H1 (cell line): ENCODE results near the gene SLC43A1. TPM values are rescaled to one million over a fixed set of nuclear protein-coding genes. Genes with fewer than 3 reads are reported as not detected.

Source experiments
- CTCF ChIA-PET: fragments of 300-600 bp; sonication (Branson Sonifier 250); formaldehyde crosslinking; loops from one replicate; lab custom pipeline; 2021; ENCODE audit not compliant: partially characterized antibody; lab: Charles Lee
- POLR2A ChIA-PET: fragments of 300-600 bp; sonication (Branson Sonifier 250); formaldehyde crosslinking; loops from one replicate; lab custom pipeline; 2021; ENCODE audit warnings: inconsistent platforms; ENCODE audit not compliant: partially characterized antibody; lab: Charles Lee
- DNase-seq, 2 experiments: peaks; one replicate each; pipeline versions ENCODE4 v3.0.0 to v3.0.0-alpha.2; 2010 to 2022; ENCODE audit warnings: low spot score in 2 of 2, low read depth in 1 of 2, mixed read lengths in 1 of 2
- FAIRE-seq: peaks from 2 replicates; lab custom pipeline; 2011; peaks lifted over from hg19 to GRCh38; lab: Jason Lieb, UNC
- H2AFZ ChIP-seq: 2 replicates; pipeline ENCODE4 v1.8.1; 2012; ENCODE audit warnings: low read length, inconsistent platforms
- H2AK5ac ChIP-seq: 2 replicates; pipeline ENCODE4 v1.6.1; 2013; ENCODE audit warnings: low read depth, low read length
- H2BK120ac ChIP-seq: replicated peaks from 2 replicates; pipeline ENCODE3; 2013; ENCODE audit warnings: low read depth, low read length, inconsistent platforms
- H2BK12ac ChIP-seq: 2 replicates; pipeline ENCODE4 v1.6.1; 2013; ENCODE audit warnings: low read depth, low read length
- H2BK15ac ChIP-seq: 2 replicates; pipeline ENCODE4 v1.6.1; 2013; ENCODE audit warnings: low read length
- H2BK20ac ChIP-seq: 2 replicates; pipeline ENCODE4 v1.6.1; 2013; ENCODE audit warnings: low read length
- H2BK5ac ChIP-seq: 2 replicates; pipeline ENCODE4 v1.6.1; 2013; ENCODE audit warnings: low read depth, low read length
- H3K14ac ChIP-seq: 2 replicates; pipeline ENCODE4 v1.6.1; 2013; ENCODE audit warnings: inconsistent platforms; ENCODE audit not compliant: insufficient read length
- H3K18ac ChIP-seq: 2 replicates; pipeline ENCODE4 v1.6.1; 2013; ENCODE audit warnings: low read length; ENCODE audit errors: extremely low read depth
- H3K23ac ChIP-seq: 2 replicates; pipeline ENCODE4 v1.6.1; 2013; ENCODE audit warnings: inconsistent platforms; ENCODE audit not compliant: insufficient read length
- H3K23me2 ChIP-seq: 2 replicates; pipeline ENCODE4 v1.6.1; 2013; ENCODE audit warnings: low read depth, low read length
- H3K27ac ChIP-seq: 2 replicates; pipeline ENCODE4 v1.6.1; 2011; ENCODE audit warnings: low read depth, low read length, inconsistent platforms
- H3K27me3 ChIP-seq, 4 experiments: replicated peaks in 1 of 4; 1 replicate in 1 of 4; 2 replicates in 3 of 4; pipeline versions ENCODE4 v1.6.1 to v1.8.1; 2011 to 2013; ENCODE audit warnings: low read length in 3 of 4, mild to moderate bottlenecking in 3 of 4, inconsistent platforms in 2 of 4, mixed read lengths in 2 of 4, moderate library complexity in 1 of 4; ENCODE audit not compliant: control insufficient read depth in 3 of 4, insufficient read depth in 3 of 4; ENCODE audit errors: extremely low read depth in 1 of 4
- H3K36me3 ChIP-seq, 4 experiments: 2 replicates each; pipeline versions ENCODE4 v1.6.1 to v1.8.1; 2011 to 2013; ENCODE audit warnings: mild to moderate bottlenecking in 4 of 4, low read length in 3 of 4, moderate library complexity in 2 of 4, control low read depth in 1 of 4, inconsistent platforms in 1 of 4; ENCODE audit not compliant: insufficient read depth in 4 of 4, control insufficient read depth in 2 of 4
- H3K4ac ChIP-seq: replicated peaks from 2 replicates; pipeline ENCODE3; 2013; ENCODE audit warnings: low read length, low read depth, mixed read lengths, inconsistent platforms; ENCODE audit not compliant: insufficient read length
- H3K4me1 ChIP-seq, 4 experiments: replicated peaks in 1 of 4; 1 replicate in 1 of 4; 2 replicates in 3 of 4; pipeline versions ENCODE4 v1.6.1 to v1.8.1; 2011 to 2013; ENCODE audit warnings: low read length in 3 of 4, inconsistent platforms in 2 of 4, mixed read lengths in 1 of 4; ENCODE audit not compliant: insufficient read depth in 4 of 4, control insufficient read depth in 3 of 4
- H3K4me2 ChIP-seq, 2 experiments: 2 replicates each; pipeline versions ENCODE4 v1.6.1 to v1.8.1; 2011 to 2013; ENCODE audit warnings: low read depth in 2 of 2, low read length in 2 of 2, control low read depth in 1 of 2, inconsistent platforms in 1 of 2, mild to moderate bottlenecking in 1 of 2; ENCODE audit not compliant: insufficient read depth in 1 of 2
- H3K4me3 ChIP-seq, 4 experiments: fragments of 200-600, 300-600 bp in 1 of 4; sonication (generic), shearing (Covaris generic), sonication (Bioruptor Twin) in 1 of 4; 2 replicates each; pipeline versions ENCODE4 v1.5.1 to v1.8.1; 2011 to 2016; ENCODE audit warnings: low read length in 4 of 4, low read depth in 3 of 4, control low read depth in 2 of 4, inconsistent platforms in 2 of 4, mild to moderate bottlenecking in 2 of 4, mixed read lengths in 1 of 4, moderate library complexity in 1 of 4; ENCODE audit not compliant: insufficient read depth in 2 of 4; ENCODE audit errors: extremely low read depth in 1 of 4
- H3K56ac ChIP-seq: replicated peaks from 2 replicates; pipeline ENCODE3; 2013; ENCODE audit warnings: low read depth, mild to moderate bottlenecking, mixed read lengths, low read length, inconsistent platforms; ENCODE audit not compliant: insufficient read length
- H3K79me1 ChIP-seq: 2 replicates; pipeline ENCODE4 v1.6.1; 2013; ENCODE audit warnings: low read depth, low read length, control low read depth
- H3K79me2 ChIP-seq, 2 experiments: 2 replicates each; pipeline versions ENCODE4 v1.6.1 to v1.8.1; 2012 to 2013; ENCODE audit warnings: low read length in 2 of 2, mild to moderate bottlenecking in 2 of 2, inconsistent platforms in 1 of 2; ENCODE audit not compliant: insufficient read depth in 2 of 2, control insufficient read depth in 1 of 2
- H3K9ac ChIP-seq, 4 experiments: replicated peaks in 1 of 4; 1 replicate in 1 of 4; 2 replicates in 3 of 4; pipeline versions ENCODE4 v1.6.1 to v1.8.1; 2011 to 2013; ENCODE audit warnings: low read depth in 3 of 4, low read length in 3 of 4, control low read depth in 2 of 4, mild to moderate bottlenecking in 2 of 4, moderate library complexity in 2 of 4, inconsistent platforms in 1 of 4; ENCODE audit errors: extremely low read depth in 1 of 4
- H3K9me3 ChIP-seq, 2 experiments: 2 replicates each; pipeline versions ENCODE4 v1.6.1 to v1.8.1; 2012 to 2013; ENCODE audit warnings: mild to moderate bottlenecking in 2 of 2, moderate library complexity in 2 of 2, control low read depth in 1 of 2, inconsistent platforms in 1 of 2, low read depth in 1 of 2, low read length in 1 of 2, mixed read lengths in 1 of 2; ENCODE audit not compliant: insufficient read depth in 2 of 2
- H4K20me1 ChIP-seq, 2 experiments: replicated peaks in 1 of 2; 2 replicates each; pipeline versions ENCODE3 to v1.8.1; 2011 to 2013; ENCODE audit warnings: inconsistent platforms in 2 of 2, low read length in 2 of 2, mild to moderate bottlenecking in 1 of 2; ENCODE audit not compliant: insufficient read depth in 2 of 2, control insufficient read depth in 1 of 2
- H4K5ac ChIP-seq: 2 replicates; pipeline ENCODE4 v1.6.1; 2013; ENCODE audit warnings: low read length, low read depth, mixed read lengths, inconsistent platforms; ENCODE audit not compliant: insufficient read length
- H4K8ac ChIP-seq: 2 replicates; pipeline ENCODE4 v1.8.0; 2013; ENCODE audit warnings: mild to moderate bottlenecking, moderate library complexity, low read length, inconsistent platforms; ENCODE audit not compliant: insufficient read depth; ENCODE audit errors: extremely low read depth
- H4K91ac ChIP-seq: replicated peaks from 2 replicates; pipeline ENCODE3; 2013; ENCODE audit warnings: low read length, mixed read lengths, inconsistent platforms; ENCODE audit not compliant: insufficient read length
- CEBPB ChIP-seq: IDR thresholded peaks from 2 replicates; pipeline ENCODE4 v1.6.1; 2012; ENCODE audit warnings: low read depth, low read length
- CHD1 ChIP-seq: IDR thresholded peaks from 2 replicates; pipeline ENCODE4 v1.6.1; 2012; ENCODE audit warnings: low read depth, low read length, improper control_type of control experiment
- GTF2F1 ChIP-seq: IDR thresholded peaks from 2 replicates; pipeline ENCODE4 v1.6.1; 2012; ENCODE audit warnings: low read depth, low read length, improper control_type of control experiment, borderline replicate concordance
- HDAC6 ChIP-seq: IDR thresholded peaks from one replicate; pipeline ENCODE4 v1.7.1; 2012; ENCODE audit warnings: low read depth, mild to moderate bottlenecking, inconsistent platforms, low read length, moderate library complexity
- MAX ChIP-seq: IDR thresholded peaks from 2 replicates; pipeline ENCODE4 v1.6.1; 2012; ENCODE audit warnings: inconsistent platforms
- POLR2A ChIP-seq, 2 experiments: IDR thresholded peaks; 1 replicate in 1 of 2; 2 replicates in 1 of 2; pipeline ENCODE4 v1.6.1; 2011; ENCODE audit warnings: low read depth in 2 of 2, low read length in 2 of 2, mild to moderate bottlenecking in 2 of 2; ENCODE audit errors: control extremely low read depth in 1 of 2
- POU5F1 ChIP-seq: IDR thresholded peaks from 2 replicates; pipeline ENCODE4 v1.6.1; 2011; ENCODE audit warnings: low read depth, mild to moderate bottlenecking, low read length, moderate library complexity
- RFX5 ChIP-seq: IDR thresholded peaks from 2 replicates; pipeline ENCODE4 v1.6.1; 2011; ENCODE audit warnings: low read depth, low read length, improper control_type of control experiment, borderline replicate concordance
- TBP ChIP-seq: IDR thresholded peaks from 2 replicates; pipeline ENCODE4 v1.6.1; 2011; ENCODE audit warnings: low read depth, low read length, improper control_type of control experiment
- TCF12 ChIP-seq: IDR thresholded peaks from 2 replicates; pipeline ENCODE4 v1.6.1; 2011; ENCODE audit warnings: low read depth, mild to moderate bottlenecking, low read length
- USF2 ChIP-seq: IDR thresholded peaks from 2 replicates; pipeline ENCODE4 v1.6.1; 2011; ENCODE audit warnings: low read length, improper control_type of control experiment
- WGBS, 2 experiments: shearing (Covaris generic) in 1 of 2; methylation state at CpG; one replicate each; pipeline versions ENCODE4 v1.1.6 to v1.1.7; 2013 to 2015; ENCODE audit warnings: low lambda C conversion rate in 2 of 2, mixed read lengths in 2 of 2, inconsistent platforms in 1 of 2, low coverage in 1 of 2, missing lambda C conversion rate in 1 of 2; ENCODE audit not compliant: insufficient replicate concordance in 2 of 2, insufficient coverage in 1 of 2, insufficient read length in 1 of 2; ENCODE audit errors: extremely low coverage in 1 of 2, missing lambda C conversion rate in 1 of 2; 5-methylcytosine and 5-hydroxymethylcytosine counted together
- polyA plus RNA-seq, 7 experiments: library from polyadenylated mRNA; depleted of rRNA in 3 of 7; stranded (reverse) in 5 of 7; unstranded in 2 of 7; fragments of >200 nt in 5 of 7; fragments of 200-250 nt in 2 of 7; gene quantifications; 1 replicate in 5 of 7; 2 replicates in 1 of 7; 4 replicates in 1 of 7; pipeline versions ENCODE4 v1.2.1 to v1.2.3, GENCODE V29; 2011 to 2013; ENCODE audit warnings: missing spikeins in 2 of 7, mixed read lengths in 2 of 7
- total RNA-seq: library from RNA; stranded (reverse); fragmentation: NEBNext Ultra II Directional; extraction: Animal tissue kit (Norgen Biotek cat#: 25700); gene quantifications from 2 replicates; pipeline ENCODE4 v1.2.1, GENCODE V29; 2021

Gene SLC43A1
- total and polyA plus RNA-seq, 2 of the 8 experiments (the other 6 are each of a cell fraction or from before 2014, with no cell fraction given) = 34.5 to 58.0 TPM

GRCh38 chr11:57453543-57454177 lies 61.8 kb downstream of the SLC43A1 start:
- H4K8ac ChIP-seq = no peak overlapping the region
- H3K9ac ChIP-seq = no peak overlapping the region
- H2AFZ ChIP-seq = no peak overlapping the region
- no peaks in the 10 kb centered on the region for H3K9me3 ChIP-seq
- no peak overlapping the region for H2AK5ac ChIP-seq
- no peak overlapping the region for H2BK120ac ChIP-seq
- H4K91ac ChIP-seq = no peak overlapping the region
- ChIA-PET CTCF (interaction anchor here (0.7 to 14.0 kb wide), 7 partner anchors 14 to 108 kb away, joined by 3 to 452 read pairs (median 3); partner anchors contain the start of gene SLC43A3), POLR2A (interaction anchor here (0.7 to 1.4 kb wide), 3 partner anchors 24 to 188 kb away, joined by 3 to 4 read pairs (median 3); no protein-coding TSS in a partner anchor)
- 90% methylated on average over 2 of the region's 2 CpGs; no CpG with 5 or more reads in 1 of the 2 experiments for WGBS, 2 experiments
- H3K4ac ChIP-seq = no peak overlapping the region
- no peak overlapping the region for H3K27ac ChIP-seq
- no peak overlapping the region for H2BK12ac ChIP-seq
- no peak overlapping the region for H3K4me3 ChIP-seq
- H3K36me3 ChIP-seq = no peaks in the 10 kb centered on the region
- no peaks in the 10 kb centered on the region for H3K79me2 ChIP-seq
- no peak overlapping the region for H3K18ac ChIP-seq
- H4K20me1 ChIP-seq = no peaks in the 10 kb centered on the region
- no peak overlapping the region for H2BK5ac ChIP-seq
- no peak for DNase-seq
- no peak for FAIRE-seq
- H4K5ac ChIP-seq = no peak overlapping the region
- H3K4me1 ChIP-seq = peaks cover 0 to 6% (median 4%) of the 10 kb centered on the region in 4 experiments; a peak in 4 of 7 replicates
- peaks cover 7% of the 10 kb centered on the region; the same call in 1 of the 2 replicates for H3K23me2 ChIP-seq
- H3K79me1 ChIP-seq = no peaks in the 10 kb centered on the region
- peaks cover 0 to 16% (median 8%) of the 10 kb centered on the region in 4 experiments; a peak in 5 of 7 replicates for H3K27me3 ChIP-seq
- no peak overlapping the region for H3K4me2 ChIP-seq
- H3K56ac ChIP-seq = no peak overlapping the region
- H3K14ac ChIP-seq = no peak overlapping the region
- no peak overlapping the region for H2BK20ac ChIP-seq
- no peak overlapping the region for H3K23ac ChIP-seq
- no peak overlapping the region for H2BK15ac ChIP-seq
- TF ChIP-seq RFX5 (no peak), CEBPB (no peak), POLR2A (IDR thresholded peaks at IDR 0.05; ENCODE audit: control extremely low read depth in 1 of 2, low read depth in 2 of 2, low read length in 2 of 2) (no peak), POU5F1 (no peak), GTF2F1 (no peak), HDAC6 (no peak), MAX (no peak), USF2 (no peak), TBP (no peak), CHD1 (no peak), TCF12 (no peak)
